H1 (cell line): Measurements from ENCODE around the gene LAMC1.

Experiments used
- ASH2L ChIP-seq: fragments of 200-600, 300-600 bp; sonication (generic); IDR thresholded peaks from one replicate; pipeline ENCODE4 v1.7.1; 2017; ENCODE audit warnings: low read length
- BACH1 ChIP-seq: IDR thresholded peaks from 2 replicates; pipeline ENCODE4 v1.6.1; 2012; ENCODE audit warnings: low read length, improper control_type of control experiment
- CHD1 ChIP-seq: IDR thresholded peaks from 2 replicates; pipeline ENCODE4 v1.6.1; 2012; ENCODE audit warnings: low read depth, low read length, improper control_type of control experiment
- EP300 ChIP-seq, 2 experiments: IDR thresholded peaks; 1 replicate in 1 of 2; 2 replicates in 1 of 2; pipeline ENCODE4 v1.6.1; 2011 to 2012; ENCODE audit warnings: low read depth in 2 of 2, low read length in 2 of 2, mild to moderate bottlenecking in 2 of 2, borderline replicate concordance in 1 of 2, inconsistent platforms in 1 of 2, moderate library complexity in 1 of 2
- JUN ChIP-seq: IDR thresholded peaks from 2 replicates; pipeline ENCODE4 v1.6.1; 2011; ENCODE audit warnings: low read depth, mild to moderate bottlenecking, improper control_type of control experiment, low read length
- POLR2A ChIP-seq, 2 experiments: IDR thresholded peaks; 1 replicate in 1 of 2; 2 replicates in 1 of 2; pipeline ENCODE4 v1.6.1; 2011; ENCODE audit warnings: low read depth in 2 of 2, low read length in 2 of 2, mild to moderate bottlenecking in 2 of 2; ENCODE audit errors: control extremely low read depth in 1 of 2
- RNF2 ChIP-seq: fragments of 200-900, 300-1000 bp; sonication (generic); IDR thresholded peaks from 2 replicates; pipeline ENCODE4 v1.7.1; 2016; ENCODE audit warnings: borderline replicate concordance, low read depth, mild to moderate bottlenecking, antibody characterized with exemption, low read length; ENCODE audit not compliant: poor library complexity, severe bottlenecking; ENCODE audit errors: missing control alignments
- TF ChIP-seq, protein P1 (sequence below): IDR thresholded peaks from 2 replicates; pipeline ENCODE4 v1.6.1; 2011; ENCODE audit warnings: low read length, improper control_type of control experiment
- TF ChIP-seq, protein P2 (sequence below), 3 experiments: IDR thresholded peaks; 1 replicate in 2 of 3; 2 replicates in 1 of 3; pipeline versions ENCODE4 v1.5.1 to v1.6.1; 2011; ENCODE audit warnings: low read length in 3 of 3, mild to moderate bottlenecking in 3 of 3, inconsistent platforms in 2 of 3, low read depth in 1 of 3, moderate library complexity in 1 of 3; ENCODE audit not compliant: insufficient read depth in 1 of 3; ENCODE audit errors: control extremely low read depth in 1 of 3

DNA sequence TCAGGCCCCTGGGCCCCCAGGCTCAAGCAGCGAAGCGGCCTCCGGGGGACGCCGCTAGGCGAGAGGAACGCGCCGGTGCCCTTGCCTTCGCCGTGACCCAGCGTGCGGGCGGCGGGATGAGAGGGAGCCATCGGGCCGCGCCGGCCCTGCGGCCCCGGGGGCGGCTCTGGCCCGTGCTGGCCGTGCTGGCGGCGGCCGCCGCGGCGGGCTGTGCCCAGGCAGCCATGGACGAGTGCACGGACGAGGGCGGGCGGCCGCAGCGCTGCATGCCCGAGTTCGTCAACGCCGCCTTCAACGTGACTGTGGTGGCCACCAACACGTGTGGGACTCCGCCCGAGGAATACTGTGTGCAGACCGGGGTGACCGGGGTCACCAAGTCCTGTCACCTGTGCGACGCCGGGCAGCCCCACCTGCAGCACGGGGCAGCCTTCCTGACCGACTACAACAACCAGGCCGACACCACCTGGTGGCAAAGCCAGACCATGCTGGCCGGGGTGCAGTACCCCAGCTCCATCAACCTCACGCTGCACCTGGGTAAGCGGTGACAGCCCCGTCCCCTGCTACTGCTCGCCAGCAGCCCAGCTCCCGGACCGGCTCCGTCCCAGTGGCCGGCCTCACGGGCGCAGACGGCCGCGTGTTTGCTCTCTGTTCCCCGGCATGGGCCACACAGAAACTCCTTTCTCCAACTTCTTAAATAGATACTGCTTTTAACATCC, 539 bp downstream of the LAMC1 start:
- no peak for TF ChIP-seq POLR2A (IDR thresholded peaks at IDR 0.05; ENCODE audit: control extremely low read depth in 1 of 2, low read depth in 2 of 2, low read length in 2 of 2)
- no peak for TF ChIP-seq EP300 (IDR thresholded peaks at IDR 0.05; ENCODE audit: borderline replicate concordance in 1 of 2, low read depth in 2 of 2, low read length in 2 of 2)
- TF ChIP-seq JUN, result no peak
- TF ChIP-seq, protein P1, sequence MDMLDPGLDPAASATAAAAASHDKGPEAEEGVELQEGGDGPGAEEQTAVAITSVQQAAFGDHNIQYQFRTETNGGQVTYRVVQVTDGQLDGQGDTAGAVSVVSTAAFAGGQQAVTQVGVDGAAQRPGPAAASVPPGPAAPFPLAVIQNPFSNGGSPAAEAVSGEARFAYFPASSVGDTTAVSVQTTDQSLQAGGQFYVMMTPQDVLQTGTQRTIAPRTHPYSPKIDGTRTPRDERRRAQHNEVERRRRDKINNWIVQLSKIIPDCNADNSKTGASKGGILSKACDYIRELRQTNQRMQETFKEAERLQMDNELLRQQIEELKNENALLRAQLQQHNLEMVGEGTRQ, result no peak
- peak; percentile 73 for TF ChIP-seq ASH2L
- no peak for TF ChIP-seq CHD1
- no peak for TF ChIP-seq BACH1
- no peak for TF ChIP-seq RNF2
- TF ChIP-seq, protein P2, sequence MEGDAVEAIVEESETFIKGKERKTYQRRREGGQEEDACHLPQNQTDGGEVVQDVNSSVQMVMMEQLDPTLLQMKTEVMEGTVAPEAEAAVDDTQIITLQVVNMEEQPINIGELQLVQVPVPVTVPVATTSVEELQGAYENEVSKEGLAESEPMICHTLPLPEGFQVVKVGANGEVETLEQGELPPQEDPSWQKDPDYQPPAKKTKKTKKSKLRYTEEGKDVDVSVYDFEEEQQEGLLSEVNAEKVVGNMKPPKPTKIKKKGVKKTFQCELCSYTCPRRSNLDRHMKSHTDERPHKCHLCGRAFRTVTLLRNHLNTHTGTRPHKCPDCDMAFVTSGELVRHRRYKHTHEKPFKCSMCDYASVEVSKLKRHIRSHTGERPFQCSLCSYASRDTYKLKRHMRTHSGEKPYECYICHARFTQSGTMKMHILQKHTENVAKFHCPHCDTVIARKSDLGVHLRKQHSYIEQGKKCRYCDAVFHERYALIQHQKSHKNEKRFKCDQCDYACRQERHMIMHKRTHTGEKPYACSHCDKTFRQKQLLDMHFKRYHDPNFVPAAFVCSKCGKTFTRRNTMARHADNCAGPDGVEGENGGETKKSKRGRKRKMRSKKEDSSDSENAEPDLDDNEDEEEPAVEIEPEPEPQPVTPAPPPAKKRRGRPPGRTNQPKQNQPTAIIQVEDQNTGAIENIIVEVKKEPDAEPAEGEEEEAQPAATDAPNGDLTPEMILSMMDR (IDR thresholded peaks at IDR 0.05; ENCODE audit: control extremely low read depth in 1 of 3, insufficient read depth in 1 of 3, low read depth in 1 of 3, low read length in 3 of 3), result peak; percentile 79 to 85 (median 81)
